BLaER1 (cell line): Measurements from ENCODE around the gene CTRL.
"Not testable (repeated sequence)": the region's sequence is repeated elsewhere in the genome, so short reads cannot be mapped to it uniquely, and the experiment has no call there.

Experiments used
- H3K27ac ChIP-seq: shearing (Covaris generic); formaldehyde crosslinking; 2 replicates; pipeline ENCODE4 v1.8.1; 2022
- H3K27me3 ChIP-seq: shearing (Covaris generic); formaldehyde crosslinking; 2 replicates; pipeline ENCODE4 v1.8.1; 2022
- H3K36me3 ChIP-seq: shearing (Covaris generic); formaldehyde crosslinking; 2 replicates; pipeline ENCODE4 v1.8.1; 2022
- H3K4me1 ChIP-seq: shearing (Covaris generic); formaldehyde crosslinking; 2 replicates; pipeline ENCODE4 v1.8.1; 2022
- H3K4me2 ChIP-seq: shearing (Covaris generic); formaldehyde crosslinking; 2 replicates; pipeline ENCODE4 v1.8.1; 2022
- H3K4me3 ChIP-seq: shearing (Covaris generic); formaldehyde crosslinking; 2 replicates; pipeline ENCODE4 v1.8.1; 2022
- H3K9ac ChIP-seq: shearing (Covaris generic); formaldehyde crosslinking; 2 replicates; pipeline ENCODE4 v1.8.1; 2022
- H3K9me3 ChIP-seq: shearing (Covaris generic); formaldehyde crosslinking; 2 replicates; pipeline ENCODE4 v1.8.1; 2022
- H4K20me1 ChIP-seq: shearing (Covaris generic); formaldehyde crosslinking; 2 replicates; pipeline ENCODE4 v1.8.1; 2022
- Cebpa-rat ChIP-seq: shearing (Covaris generic); IDR thresholded peaks from 2 replicates; pipeline ENCODE4 v1.8.1; 2022

CTRL gene

GRCh38 chr16:67931712-67932461 lies at the start of gene CTRL:
Gene CTRL, minus strand, starts transcription at chr16:67931862. Its CDS starts 10 bp downstream, at chr16:67931852.
- H3K27me3 ChIP-seq, result no peaks in the 10 kb centered on the region
- H3K36me3 ChIP-seq, result peaks cover 81% of the 10 kb centered on the region
- 0 out of 2 replicates have a peak within 1 kb of the TSS, but pooled peaks have one; percentile 10 for H3K9ac ChIP-seq
- TF ChIP-seq Cebpa-rat, result no peak
- peaks cover 65% of the 10 kb centered on the region for H4K20me1 ChIP-seq
- peaks cover 46% of the 10 kb centered on the region for H3K4me1 ChIP-seq
- no peaks in the 10 kb centered on the region for H3K9me3 ChIP-seq
- no peak within 1 kb of the TSS for H3K4me3 ChIP-seq
- H3K27ac ChIP-seq, result no peak within 1 kb of the TSS
- H3K4me2 ChIP-seq, result no peak within 1 kb of the TSS

- no peak for TF ChIP-seq Cebpa-rat
- Histone ChIP-seq H3K36me3 (no peaks in the 10 kb centered on the region), H3K27ac (no peak within 1 kb of the TSS), H3K9ac (no peak within 1 kb of the TSS), H3K4me2 (no peak within 1 kb of the TSS), H3K4me3 (no peak within 1 kb of the TSS), H3K27me3 (no peaks in the 10 kb centered on the region), H4K20me1 (no peaks in the 10 kb centered on the region), H3K9me3 (no peaks in the 10 kb centered on the region), H3K4me1 (peaks cover 26% of the 10 kb centered on the region)
Observed at GRCh38 chr16:67979955-67980678, 48.5 kb upstream of the CTRL start, which contains the start of gene DPEP3. Gene DPEP3, minus strand, starts transcription at chr16:67980499. Its CDS starts 119 bp downstream, at chr16:67980380.

GRCh38 chr16:67977469-67978227 lies 46.0 kb upstream of the CTRL start:
- Histone ChIP-seq H3K4me3 (no peak overlapping the region), H3K27ac (no peak overlapping the region), H3K36me3 (no peaks in the 10 kb centered on the region), H3K4me2 (no peak overlapping the region), H4K20me1 (no peaks in the 10 kb centered on the region), H3K4me1 (peaks cover 8% of the 10 kb centered on the region; the same call in 1 of the 2 replicates), H3K27me3 (no peaks in the 10 kb centered on the region), H3K9me3 (no peaks in the 10 kb centered on the region), H3K9ac (no peak overlapping the region)
- TF ChIP-seq Cebpa-rat, result no peak

- no peak for TF ChIP-seq Cebpa-rat
- Histone ChIP-seq H3K36me3 (no peaks in the 10 kb centered on the region), H3K4me1 (peaks cover 8% of the 10 kb centered on the region; the same call in 1 of the 2 replicates), H3K4me2 (no peak overlapping the region), H3K27ac (no peak overlapping the region), H3K4me3 (no peak overlapping the region), H3K9ac (no peak overlapping the region), H3K27me3 (no peaks in the 10 kb centered on the region), H4K20me1 (no peaks in the 10 kb centered on the region), H3K9me3 (no peaks in the 10 kb centered on the region)
Observed at GRCh38 chr16:67977005-67977404, 45.3 kb upstream of the CTRL start.

- no peak overlapping the region for H3K4me3 ChIP-seq
- no peak for TF ChIP-seq Cebpa-rat
- no peak overlapping the region for H3K27ac ChIP-seq
Observed at GRCh38 chr16:67976205-67976604, 44.5 kb upstream of the CTRL start.

GRCh38 chr16:67975321-67976105 lies 43.9 kb upstream of the CTRL start:
- Histone ChIP-seq H3K4me2 (no peak overlapping the region), H3K27me3 (no peaks in the 10 kb centered on the region), H3K27ac (no peak overlapping the region), H3K4me3 (no peak overlapping the region), H3K9ac (no peak overlapping the region), H3K9me3 (no peaks in the 10 kb centered on the region), H3K4me1 (peaks cover 8% of the 10 kb centered on the region; the same call in 1 of the 2 replicates), H4K20me1 (no peaks in the 10 kb centered on the region), H3K36me3 (no peaks in the 10 kb centered on the region)
- no peak for TF ChIP-seq Cebpa-rat

More at GRCh38 chr16:67976205-67976604, 44.5 kb upstream of the CTRL start:
- Histone ChIP-seq H3K9me3 (no peaks in the 10 kb centered on the region), H3K4me1 (peaks cover 8% of the 10 kb centered on the region; the same call in 1 of the 2 replicates), H3K4me2 (no peak overlapping the region), H3K9ac (no peak overlapping the region), H4K20me1 (no peaks in the 10 kb centered on the region), H3K36me3 (no peaks in the 10 kb centered on the region), H3K27me3 (no peaks in the 10 kb centered on the region)

GRCh38 chr16:67972285-67972684 lies 40.6 kb upstream of the CTRL start:
- H3K4me1 ChIP-seq, result peaks cover 22% of the 10 kb centered on the region
- H3K9ac ChIP-seq, H4K20me1 ChIP-seq: not testable (repeated sequence)

GRCh38 chr16:67971111-67971510 lies 39.4 kb upstream of the CTRL start:
- Histone ChIP-seq H3K27me3 (no peaks in the 10 kb centered on the region), H4K20me1 (peaks cover 16% of the 10 kb centered on the region; the same call in 1 of the 2 replicates), H3K36me3 (no peaks in the 10 kb centered on the region), H3K4me2 (no peak overlapping the region), H3K9ac (no peak overlapping the region), H3K27ac (no peak overlapping the region), H3K9me3 (no peaks in the 10 kb centered on the region), H3K4me1 (peaks cover 34% of the 10 kb centered on the region), H3K4me3 (no peak overlapping the region)
- TF ChIP-seq Cebpa-rat, result no peak

More at GRCh38 chr16:67972285-67972684, 40.6 kb upstream of the CTRL start:
- not testable (repeated sequence) for H3K27ac ChIP-seq, H3K27me3 ChIP-seq, H3K36me3 ChIP-seq, H3K4me2 ChIP-seq, H3K4me3 ChIP-seq, H3K9me3 ChIP-seq
